Parathyroid adenoma (tissue), 2 donors: ENCODE data around the gene INPP5A.

Source experiments
- H2AFZ ChIP-seq: fragments of 300-600 bp; sonication (generic); one replicate; pipeline ENCODE4 v1.7.0; 2017; ENCODE audit warnings: antibody characterized with exemption, mild to moderate bottlenecking
- H3K27ac ChIP-seq: fragments of 300-600 bp; sonication (generic); one replicate; pipeline ENCODE4 v1.7.0; 2017
- H3K27me3 ChIP-seq: fragments of 300-600 bp; sonication (generic); one replicate; pipeline ENCODE4 v1.7.0; 2017; ENCODE audit warnings: low read length; ENCODE audit not compliant: control insufficient read depth, insufficient read depth
- H3K36me3 ChIP-seq: fragments of 300-600 bp; sonication (generic); one replicate; pipeline ENCODE4 v1.7.0; 2017; ENCODE audit warnings: low read length; ENCODE audit not compliant: control insufficient read depth, insufficient read depth
- H3K4me1 ChIP-seq: fragments of 300-600 bp; sonication (generic); one replicate; pipeline ENCODE4 v1.7.0; 2017; ENCODE audit warnings: control low read depth
- H3K4me2 ChIP-seq: fragments of 300-600 bp; sonication (generic); one replicate; pipeline ENCODE4 v1.7.0; 2017; ENCODE audit warnings: low read length
- H3K4me3 ChIP-seq: fragments of 300-600 bp; sonication (generic); one replicate; pipeline ENCODE4 v1.7.0; 2017; ENCODE audit warnings: low read depth, low read length
- H3K79me2 ChIP-seq: fragments of 300-600 bp; sonication (generic); one replicate; pipeline ENCODE4 v1.7.0; 2017; ENCODE audit warnings: control low read depth
- H3K9ac ChIP-seq: fragments of 300-600 bp; sonication (generic); one replicate; pipeline ENCODE4 v1.7.0; 2017; ENCODE audit warnings: mild to moderate bottlenecking
- H3K9me3 ChIP-seq: fragments of 300-600 bp; sonication (generic); one replicate; pipeline ENCODE4 v1.7.0; 2017; ENCODE audit warnings: low read length; ENCODE audit not compliant: control insufficient read depth
- CTCF ChIP-seq: fragments of 300-600 bp; sonication (generic); IDR thresholded peaks from one replicate; pipeline ENCODE4 v1.7.0; 2017; ENCODE audit warnings: antibody characterized with exemption, mild to moderate bottlenecking
- donor health status: primary hyperparathyroidism.

INPP5A gene

GRCh38 chr10:132612571-132613504 is 75.3 kb downstream of the INPP5A start:
- Histone ChIP-seq H3K9ac (no peak overlapping the region), H3K9me3 (no peaks in the 10 kb centered on the region), H3K4me1 (no peaks in the 10 kb centered on the region), H3K36me3 (no peaks in the 10 kb centered on the region), H3K27ac (no peak overlapping the region), H2AFZ (no peak overlapping the region), H3K79me2 (peaks cover 16% of the 10 kb centered on the region), H3K4me3 (no peak overlapping the region), H3K27me3 (no peaks in the 10 kb centered on the region), H3K4me2 (no peak overlapping the region)
- no peak for TF ChIP-seq CTCF

- Histone ChIP-seq H3K9me3 (no peaks in the 10 kb centered on the region), H3K36me3 (no peaks in the 10 kb centered on the region), H3K79me2 (peaks cover 12% of the 10 kb centered on the region), H3K9ac (no peak overlapping the region), H3K27me3 (no peaks in the 10 kb centered on the region), H2AFZ (no peak overlapping the region), H3K4me1 (no peaks in the 10 kb centered on the region), H3K4me3 (no peak overlapping the region), H3K4me2 (no peak overlapping the region), H3K27ac (no peak overlapping the region)
- no peak for TF ChIP-seq CTCF
These were observed 76.2 kb downstream of the INPP5A start for GRCh38 chr10:132613566-132614348.

DNA sequence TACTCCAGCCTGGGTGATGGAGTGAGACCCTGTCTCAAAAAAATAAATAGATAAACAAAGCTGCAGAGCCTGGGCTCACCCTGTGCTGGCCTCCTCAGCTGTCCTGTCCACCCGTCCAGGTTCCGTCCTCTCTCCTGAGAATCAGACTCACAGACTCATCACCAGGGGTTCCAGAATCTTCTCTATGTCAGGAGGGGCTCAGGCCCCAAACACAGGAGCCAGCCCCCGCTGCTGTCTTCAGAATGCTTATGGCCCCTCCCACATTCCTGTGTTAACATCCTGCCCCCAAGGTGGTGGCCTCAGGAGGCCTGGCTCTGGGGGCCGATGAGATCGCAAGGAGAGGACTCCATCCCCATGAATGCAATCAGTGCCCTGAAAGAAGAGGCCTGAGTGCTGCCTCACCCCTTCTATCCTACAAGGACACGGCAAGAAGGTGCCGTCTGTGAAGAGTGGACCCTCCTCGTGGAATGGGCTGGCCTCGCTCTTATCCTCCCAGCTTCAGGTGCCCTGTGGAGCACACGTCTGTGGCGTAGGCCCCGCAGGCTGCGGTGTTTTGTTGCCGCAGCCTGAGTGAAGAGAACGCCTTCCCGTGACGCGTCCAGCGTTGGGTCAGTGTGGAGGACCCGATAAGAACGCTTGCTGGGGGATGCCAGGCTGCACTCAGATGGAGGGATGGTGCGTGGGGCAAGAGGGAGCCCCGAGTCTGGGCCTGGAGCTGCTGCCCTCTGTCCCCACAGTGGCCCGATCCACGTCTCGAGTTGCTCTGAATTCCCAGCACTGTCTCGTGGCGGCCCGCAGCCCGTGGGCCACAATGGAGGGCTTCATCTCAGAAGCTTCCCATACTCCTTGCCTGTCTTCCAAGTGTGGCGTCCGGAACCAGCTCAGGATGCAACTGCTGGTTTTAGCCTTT is 77.1 kb downstream of the INPP5A start:
- no peak overlapping the region for H3K27ac ChIP-seq
- H3K4me2 ChIP-seq = no peak overlapping the region
- H3K79me2 ChIP-seq = peaks cover 16% of the 10 kb centered on the region
- no peak overlapping the region for H2AFZ ChIP-seq
- no peak overlapping the region for H3K9ac ChIP-seq
- H3K27me3 ChIP-seq = no peaks in the 10 kb centered on the region
- no peaks in the 10 kb centered on the region for H3K36me3 ChIP-seq
- TF ChIP-seq CTCF = no peak
- no peaks in the 10 kb centered on the region for H3K9me3 ChIP-seq
- no peak overlapping the region for H3K4me3 ChIP-seq
- no peaks in the 10 kb centered on the region for H3K4me1 ChIP-seq

DNA sequence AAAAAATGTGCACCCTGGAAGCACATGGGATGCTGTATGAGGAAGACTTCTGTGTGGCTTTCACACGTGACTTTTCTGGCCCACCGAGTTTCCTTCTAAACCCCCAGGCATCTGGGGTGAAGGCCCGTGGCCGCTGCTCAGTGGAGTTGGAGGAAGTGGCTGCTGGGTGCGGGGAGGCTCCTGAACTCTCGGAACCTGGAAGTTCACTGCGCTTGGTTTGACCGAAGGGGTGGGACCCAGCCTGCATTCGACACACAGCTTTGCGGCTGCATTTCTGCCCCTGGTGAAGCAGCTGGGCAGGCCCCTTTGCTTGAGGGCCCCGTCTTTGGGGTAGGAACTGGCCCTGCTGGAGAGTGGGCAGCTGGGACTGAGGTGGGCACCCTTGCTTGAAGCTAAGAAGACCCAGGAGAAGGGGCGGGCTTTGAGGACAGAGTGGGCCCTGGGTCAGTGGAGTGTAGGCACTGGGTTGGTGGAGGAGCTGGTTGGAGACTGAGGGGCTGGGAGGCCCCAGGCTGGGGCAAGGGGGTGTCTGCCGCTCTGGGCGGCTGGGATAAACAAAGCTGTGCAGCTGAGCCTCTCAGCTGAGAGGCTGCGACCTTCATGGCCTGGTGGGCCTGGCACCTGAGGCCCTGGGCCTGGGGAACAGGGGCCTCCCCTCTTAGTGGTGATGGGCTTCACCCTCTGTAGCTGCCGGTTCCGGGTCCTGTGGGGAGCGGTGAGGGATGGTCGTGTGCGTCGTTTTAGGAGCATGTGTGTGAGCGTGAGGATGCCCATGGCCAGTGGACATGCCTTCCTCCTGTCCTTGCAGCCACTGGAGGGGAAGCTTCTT is 78.0 kb downstream of the INPP5A start:
- Histone ChIP-seq H3K4me2 (no peak overlapping the region), H3K4me1 (no peaks in the 10 kb centered on the region), H3K79me2 (peaks cover 11% of the 10 kb centered on the region), H3K27ac (no peak overlapping the region), H3K36me3 (no peaks in the 10 kb centered on the region), H3K4me3 (no peak overlapping the region), H2AFZ (no peak overlapping the region), H3K9ac (no peak overlapping the region), H3K27me3 (no peaks in the 10 kb centered on the region), H3K9me3 (no peaks in the 10 kb centered on the region)
- no peak for TF ChIP-seq CTCF
